Astrocyte (in vitro differentiated cells and primary cell): ENCODE data around the gene SCN8A. TPM values are rescaled to one million over a fixed set of nuclear protein-coding genes. Genes with fewer than 3 reads are reported as not detected.

ENCODE experiments used
- DNase-seq: peaks from one replicate; pipeline ENCODE4 v3.0.0-alpha.2; 2010; ENCODE audit warnings: low read depth
- FAIRE-seq: peaks from 2 replicates; lab custom pipeline; 2011; peaks lifted over from hg19 to GRCh38; lab: Jason Lieb, UNC
- H2AFZ ChIP-seq: 2 replicates; pipeline ENCODE4 v1.6.0; 2012; ENCODE audit warnings: low read depth, low read length, inconsistent platforms
- H3K27ac ChIP-seq: 2 replicates; pipeline ENCODE4 v1.5.1; 2011; ENCODE audit warnings: low read depth, low read length, inconsistent platforms
- H3K27me3 ChIP-seq: 2 replicates; pipeline ENCODE4 v1.6.0; 2011; ENCODE audit warnings: low read length, inconsistent platforms; ENCODE audit not compliant: insufficient read depth
- H3K36me3 ChIP-seq: 2 replicates; pipeline ENCODE4 v1.5.1; 2011; ENCODE audit warnings: low read length, inconsistent platforms; ENCODE audit not compliant: insufficient read depth
- H3K4me1 ChIP-seq: 2 replicates; pipeline ENCODE4 v1.5.1; 2011; ENCODE audit warnings: low read length, inconsistent platforms; ENCODE audit not compliant: insufficient read depth
- H3K4me2 ChIP-seq: 2 replicates; pipeline ENCODE4 v1.6.0; 2012; ENCODE audit warnings: low read length, inconsistent platforms
- H3K4me3 ChIP-seq: 2 replicates; pipeline ENCODE4 v1.5.1; 2011; ENCODE audit warnings: low read depth, mild to moderate bottlenecking, low read length, inconsistent platforms; ENCODE audit not compliant: insufficient read depth
- H3K79me2 ChIP-seq: 2 replicates; pipeline ENCODE4 v1.6.0; 2012; ENCODE audit warnings: mild to moderate bottlenecking, low read length, inconsistent platforms; ENCODE audit not compliant: insufficient read depth
- H3K9ac ChIP-seq: 2 replicates; pipeline ENCODE4 v1.6.0; 2012; ENCODE audit warnings: mild to moderate bottlenecking, low read length, inconsistent platforms
- H3K9me3 ChIP-seq: 2 replicates; pipeline ENCODE4 v1.5.1; 2012; ENCODE audit warnings: low read depth, mild to moderate bottlenecking, low read length, inconsistent platforms; ENCODE audit not compliant: insufficient read depth
- H4K20me1 ChIP-seq: 2 replicates; pipeline ENCODE4 v1.6.0; 2012; ENCODE audit warnings: low read length, inconsistent platforms; ENCODE audit not compliant: insufficient read depth
- H3K27ac Mint-ChIP-seq: one replicate; pipeline ENCODE4 v1.8.0; 2021; ENCODE audit warnings: mild to moderate bottlenecking, mixed read lengths; ENCODE audit not compliant: unreplicated experiment
- H3K27me3 Mint-ChIP-seq: one replicate; pipeline ENCODE4 v1.8.0; 2021; ENCODE audit warnings: low read depth, mixed read lengths; ENCODE audit not compliant: unreplicated experiment
- H3K36me3 Mint-ChIP-seq: one replicate; pipeline ENCODE4 v1.8.0; 2021; ENCODE audit warnings: low read depth, mixed read lengths; ENCODE audit not compliant: unreplicated experiment
- H3K4me1 Mint-ChIP-seq: one replicate; pipeline ENCODE4 v1.8.0; 2021; ENCODE audit warnings: low read depth, mixed read lengths; ENCODE audit not compliant: unreplicated experiment
- H3K4me3 Mint-ChIP-seq: one replicate; pipeline ENCODE4 v1.8.0; 2021; ENCODE audit warnings: mild to moderate bottlenecking, moderate library complexity, mixed read lengths; ENCODE audit not compliant: unreplicated experiment
- H3K9me3 Mint-ChIP-seq: one replicate; pipeline ENCODE4 v1.8.0; 2021; ENCODE audit warnings: mild to moderate bottlenecking, mixed read lengths; ENCODE audit not compliant: unreplicated experiment
- EZH2 ChIP-seq: IDR thresholded peaks from 2 replicates; pipeline ENCODE4 v1.6.1; 2012; ENCODE audit warnings: mild to moderate bottlenecking, low read length, inconsistent platforms; ENCODE audit not compliant: insufficient read depth
- total RNA-seq: library from RNA; stranded (reverse); gene quantifications from 2 replicates; pipeline ENCODE4 v1.2.1, GENCODE V29; 2021
- TF ChIP-seq, protein P1 (sequence below): IDR thresholded peaks from 2 replicates; pipeline ENCODE4 v1.5.1; 2011; ENCODE audit warnings: low read depth, mild to moderate bottlenecking, inconsistent platforms, low read length, moderate library complexity; ENCODE audit not compliant: insufficient read depth

Gene SCN8A
- total RNA-seq, 1 donor from 2014 or later: 6.5 TPM

DNA sequence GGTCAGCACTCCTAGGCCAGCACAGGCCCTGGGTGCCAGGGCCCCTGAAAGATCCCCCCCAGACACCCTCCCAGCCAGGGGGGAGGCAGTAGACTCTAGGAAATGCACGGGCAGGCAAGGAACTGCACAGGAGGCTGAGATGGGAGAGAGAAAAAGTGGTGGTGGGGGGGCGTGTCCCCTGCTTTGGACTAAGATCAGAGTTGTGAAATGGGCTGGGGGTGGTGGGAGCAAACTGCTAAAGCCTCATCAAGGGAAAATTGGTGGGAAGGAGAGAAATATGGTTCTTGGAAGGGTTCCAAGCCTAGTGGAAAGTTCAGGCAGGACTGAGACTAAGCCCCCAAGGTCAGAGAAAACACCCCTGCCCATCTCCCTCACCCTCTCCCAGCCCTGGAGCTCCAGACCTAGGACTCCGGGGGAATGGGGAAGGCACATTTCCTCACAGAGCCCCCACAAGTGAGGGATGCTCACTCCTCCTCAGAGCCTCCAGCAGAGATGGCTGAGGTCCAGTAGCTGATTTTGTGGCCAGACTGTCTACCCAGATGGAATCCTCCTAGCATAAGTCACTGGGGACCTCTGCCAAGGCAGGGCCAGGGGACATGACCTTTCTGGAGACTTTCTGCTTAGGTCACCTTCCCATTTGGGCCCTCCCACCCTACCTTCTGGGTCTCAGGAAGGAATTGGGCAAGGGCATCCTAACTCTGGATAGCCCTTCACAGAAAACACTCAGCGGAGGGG is 227.7 kb downstream of the SCN8A start:
- H3K4me1 Mint-ChIP-seq: peaks cover 22% of the 10 kb centered on the region
- H3K9me3 Mint-ChIP-seq: no peaks in the 10 kb centered on the region
- Histone ChIP-seq H2AFZ (no peak overlapping the region), H3K79me2 (peaks cover 4% of the 10 kb centered on the region), H3K9me3 (no peaks in the 10 kb centered on the region), H3K36me3 (no peaks in the 10 kb centered on the region), H3K4me3 (no peak overlapping the region), H3K4me1 (peaks cover 23% of the 10 kb centered on the region), H4K20me1 (peaks cover 2% of the 10 kb centered on the region), H3K27ac (no peak overlapping the region), H3K4me2 (peak overlapping the region; percentile 88), H3K9ac (no peak overlapping the region), H3K27me3 (no peaks in the 10 kb centered on the region)
- no peak overlapping the region for H3K4me3 Mint-ChIP-seq
- H3K27ac Mint-ChIP-seq: no peak overlapping the region
- no peak for TF ChIP-seq EZH2
- TF ChIP-seq, protein P1, sequence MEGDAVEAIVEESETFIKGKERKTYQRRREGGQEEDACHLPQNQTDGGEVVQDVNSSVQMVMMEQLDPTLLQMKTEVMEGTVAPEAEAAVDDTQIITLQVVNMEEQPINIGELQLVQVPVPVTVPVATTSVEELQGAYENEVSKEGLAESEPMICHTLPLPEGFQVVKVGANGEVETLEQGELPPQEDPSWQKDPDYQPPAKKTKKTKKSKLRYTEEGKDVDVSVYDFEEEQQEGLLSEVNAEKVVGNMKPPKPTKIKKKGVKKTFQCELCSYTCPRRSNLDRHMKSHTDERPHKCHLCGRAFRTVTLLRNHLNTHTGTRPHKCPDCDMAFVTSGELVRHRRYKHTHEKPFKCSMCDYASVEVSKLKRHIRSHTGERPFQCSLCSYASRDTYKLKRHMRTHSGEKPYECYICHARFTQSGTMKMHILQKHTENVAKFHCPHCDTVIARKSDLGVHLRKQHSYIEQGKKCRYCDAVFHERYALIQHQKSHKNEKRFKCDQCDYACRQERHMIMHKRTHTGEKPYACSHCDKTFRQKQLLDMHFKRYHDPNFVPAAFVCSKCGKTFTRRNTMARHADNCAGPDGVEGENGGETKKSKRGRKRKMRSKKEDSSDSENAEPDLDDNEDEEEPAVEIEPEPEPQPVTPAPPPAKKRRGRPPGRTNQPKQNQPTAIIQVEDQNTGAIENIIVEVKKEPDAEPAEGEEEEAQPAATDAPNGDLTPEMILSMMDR: no peak
- H3K36me3 Mint-ChIP-seq: peaks cover 4% of the 10 kb centered on the region
- FAIRE-seq: peak; percentile 89
- DNase-seq: peak; percentile 80
- H3K27me3 Mint-ChIP-seq: peaks cover 23% of the 10 kb centered on the region

- no peak for FAIRE-seq
- Histone ChIP-seq H3K79me2 (peaks cover 4% of the 10 kb centered on the region), H3K27ac (no peak overlapping the region), H2AFZ (peak overlapping the region; percentile 75), H3K4me3 (peak overlapping the region; percentile 57), H3K4me1 (peaks cover 18% of the 10 kb centered on the region), H3K36me3 (no peaks in the 10 kb centered on the region), H3K4me2 (peak overlapping the region; percentile 88), H3K27me3 (no peaks in the 10 kb centered on the region), H3K9ac (peak overlapping the region; percentile 69), H3K9me3 (no peaks in the 10 kb centered on the region), H4K20me1 (peaks cover 9% of the 10 kb centered on the region)
- no peak for TF ChIP-seq EZH2
- TF ChIP-seq, protein P1: no peak
- Mint-ChIP-seq H3K4me1 (peaks cover 22% of the 10 kb centered on the region), H3K4me3 (peak overlapping the region; percentile 62), H3K36me3 (peaks cover 4% of the 10 kb centered on the region), H3K27me3 (peaks cover 22% of the 10 kb centered on the region), H3K27ac (no peak overlapping the region), H3K9me3 (no peaks in the 10 kb centered on the region)
- no peak for DNase-seq
These were observed 228.9 kb downstream of the SCN8A start for GRCh38 chr12:51819736-51820525.
